Retina (tissue), 1 donor: ENCODE data around the gene AKAP12.

Experiments used
- DNase-seq: peaks from one replicate; pipeline ENCODE4 v3.0.0-alpha.2; 2016

AKAP12 gene

GRCh38 chr6:151385177-151385576, 145.4 kb downstream of the AKAP12 start:
- no peak for DNase-seq

GRCh38 chr6:151387175-151387970, 147.6 kb downstream of the AKAP12 start:
- DNase-seq, result no peak

- no peak for DNase-seq
Observed at GRCh38 chr6:151388236-151388635, 148.5 kb downstream of the AKAP12 start.

- DNase-seq, result no peak
Observed at GRCh38 chr6:151388997-151389617, 149.3 kb downstream of the AKAP12 start.

- peak; percentile 95 for DNase-seq
Observed at GRCh38 chr6:151389618-151390275, 150.0 kb downstream of the AKAP12 start.

GRCh38 chr6:151390276-151390850, 150.6 kb downstream of the AKAP12 start:
- peak; percentile 99 for DNase-seq

- DNase-seq, result peak; percentile 89
Observed at GRCh38 chr6:151390851-151391470, 151.2 kb downstream of the AKAP12 start.

GRCh38 chr6:151391471-151392413, 152.0 kb downstream of the AKAP12 start, which contains the start of gene ZBTB2:
ZBTB2 (minus strand) TSS chr6:151391559; CDS start chr6:151373637, 17,922 bp downstream.
- DNase-seq, result peak; percentile 74

- DNase-seq, result no peak
Observed at GRCh38 chr6:151392427-151392826, 152.7 kb downstream of the AKAP12 start.

GRCh38 chr6:151393410-151393809, 153.6 kb downstream of the AKAP12 start:
- no peak for DNase-seq

GRCh38 chr6:151399679-151400078, 159.9 kb downstream of the AKAP12 start:
- no peak for DNase-seq

GRCh38 chr6:151400473-151400872, 160.7 kb downstream of the AKAP12 start:
- DNase-seq, result no peak

GRCh38 chr6:151402228-151402627, 162.5 kb downstream of the AKAP12 start:
- no peak for DNase-seq

GRCh38 chr6:151403919-151404308, 164.1 kb downstream of the AKAP12 start:
- no peak for DNase-seq
